Liver (tissue), 3 donors: ENCODE data around the gene SH3BP1.
"Not testable (repeated sequence)": the region's sequence is repeated elsewhere in the genome, so short reads cannot be mapped to it uniquely, and the experiment has no call there.

Source experiments
- GABPA ChIP-seq, 2 donors: IDR thresholded peaks in 1 of 2; conservative IDR thresholded peaks in 1 of 2; 2 replicates each; pipeline ENCODE4 v1.6.1; 2016; ENCODE audit warnings: antibody characterized with exemption in 2 of 2, mild to moderate bottlenecking in 1 of 2, moderate library complexity in 1 of 2
- HNF4G ChIP-seq: IDR thresholded peaks from 2 replicates; pipeline ENCODE4 v1.6.1; 2016; ENCODE audit warnings: antibody characterized with exemption
- JUND ChIP-seq, 2 donors: IDR thresholded peaks; 2 replicates each; pipeline ENCODE4 v1.6.1; 2016; ENCODE audit warnings: antibody characterized with exemption in 2 of 2
- MAX ChIP-seq: IDR thresholded peaks from 2 replicates; pipeline ENCODE4 v1.6.1; 2016; ENCODE audit warnings: antibody characterized with exemption
- NR2F2 ChIP-seq: IDR thresholded peaks from 2 replicates; pipeline ENCODE4 v1.6.1; 2016; ENCODE audit warnings: antibody characterized with exemption
- RAD21 ChIP-seq, 2 donors: IDR thresholded peaks; 2 replicates each; pipeline ENCODE4 v1.6.1; 2016; ENCODE audit warnings: antibody characterized with exemption in 2 of 2, mild to moderate bottlenecking in 2 of 2
- RXRA ChIP-seq, 2 donors: IDR thresholded peaks; 2 replicates each; pipeline ENCODE4 v1.6.1; 2017 to 2018; ENCODE audit warnings: antibody characterized with exemption in 2 of 2, mild to moderate bottlenecking in 1 of 2
- TAF1 ChIP-seq: conservative IDR thresholded peaks from 2 replicates; pipeline ENCODE4 v1.6.1; 2016; ENCODE audit warnings: antibody characterized with exemption, mild to moderate bottlenecking
- YY1 ChIP-seq: IDR thresholded peaks from 2 replicates; pipeline ENCODE4 v1.6.1; 2016; ENCODE audit warnings: antibody characterized with exemption, mild to moderate bottlenecking
- TF ChIP-seq, protein P1 (sequence below): fragments of 150-350 bp; IDR thresholded peaks from 2 replicates; pipeline ENCODE4 v1.5.1; 2017; ENCODE audit warnings: improper control_type of control experiment, low read depth, low read length; ENCODE audit not compliant: missing input control
- TF ChIP-seq, protein P2 (sequence below): IDR thresholded peaks from 2 replicates; pipeline ENCODE4 v1.6.1; 2016; ENCODE audit warnings: antibody characterized with exemption, mild to moderate bottlenecking
- TF ChIP-seq, protein P3 (sequence below): IDR thresholded peaks from 2 replicates; pipeline ENCODE4 v1.6.1; 2016; ENCODE audit warnings: antibody characterized with exemption
- TF ChIP-seq, protein P4 (sequence below): IDR thresholded peaks from 2 replicates; pipeline ENCODE4 v1.6.1; 2016; ENCODE audit warnings: antibody characterized with exemption
- donor health status: healthy.
- donor health status: healthy.

- TF ChIP-seq, protein P1, sequence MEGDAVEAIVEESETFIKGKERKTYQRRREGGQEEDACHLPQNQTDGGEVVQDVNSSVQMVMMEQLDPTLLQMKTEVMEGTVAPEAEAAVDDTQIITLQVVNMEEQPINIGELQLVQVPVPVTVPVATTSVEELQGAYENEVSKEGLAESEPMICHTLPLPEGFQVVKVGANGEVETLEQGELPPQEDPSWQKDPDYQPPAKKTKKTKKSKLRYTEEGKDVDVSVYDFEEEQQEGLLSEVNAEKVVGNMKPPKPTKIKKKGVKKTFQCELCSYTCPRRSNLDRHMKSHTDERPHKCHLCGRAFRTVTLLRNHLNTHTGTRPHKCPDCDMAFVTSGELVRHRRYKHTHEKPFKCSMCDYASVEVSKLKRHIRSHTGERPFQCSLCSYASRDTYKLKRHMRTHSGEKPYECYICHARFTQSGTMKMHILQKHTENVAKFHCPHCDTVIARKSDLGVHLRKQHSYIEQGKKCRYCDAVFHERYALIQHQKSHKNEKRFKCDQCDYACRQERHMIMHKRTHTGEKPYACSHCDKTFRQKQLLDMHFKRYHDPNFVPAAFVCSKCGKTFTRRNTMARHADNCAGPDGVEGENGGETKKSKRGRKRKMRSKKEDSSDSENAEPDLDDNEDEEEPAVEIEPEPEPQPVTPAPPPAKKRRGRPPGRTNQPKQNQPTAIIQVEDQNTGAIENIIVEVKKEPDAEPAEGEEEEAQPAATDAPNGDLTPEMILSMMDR, result not testable (repeated sequence)
- TF ChIP-seq NR2F2; GABPA (IDR thresholded peaks at IDR 0.05 in 1 of 2, conservative IDR thresholded peaks at IDR 0.05 in 1 of 2); TAF1; JUND (IDR thresholded peaks at IDR 0.05); MAX; HNF4G; RAD21 (IDR thresholded peaks at IDR 0.05); RXRA (IDR thresholded peaks at IDR 0.05); YY1: not testable (repeated sequence)
- TF ChIP-seq, protein P2, sequence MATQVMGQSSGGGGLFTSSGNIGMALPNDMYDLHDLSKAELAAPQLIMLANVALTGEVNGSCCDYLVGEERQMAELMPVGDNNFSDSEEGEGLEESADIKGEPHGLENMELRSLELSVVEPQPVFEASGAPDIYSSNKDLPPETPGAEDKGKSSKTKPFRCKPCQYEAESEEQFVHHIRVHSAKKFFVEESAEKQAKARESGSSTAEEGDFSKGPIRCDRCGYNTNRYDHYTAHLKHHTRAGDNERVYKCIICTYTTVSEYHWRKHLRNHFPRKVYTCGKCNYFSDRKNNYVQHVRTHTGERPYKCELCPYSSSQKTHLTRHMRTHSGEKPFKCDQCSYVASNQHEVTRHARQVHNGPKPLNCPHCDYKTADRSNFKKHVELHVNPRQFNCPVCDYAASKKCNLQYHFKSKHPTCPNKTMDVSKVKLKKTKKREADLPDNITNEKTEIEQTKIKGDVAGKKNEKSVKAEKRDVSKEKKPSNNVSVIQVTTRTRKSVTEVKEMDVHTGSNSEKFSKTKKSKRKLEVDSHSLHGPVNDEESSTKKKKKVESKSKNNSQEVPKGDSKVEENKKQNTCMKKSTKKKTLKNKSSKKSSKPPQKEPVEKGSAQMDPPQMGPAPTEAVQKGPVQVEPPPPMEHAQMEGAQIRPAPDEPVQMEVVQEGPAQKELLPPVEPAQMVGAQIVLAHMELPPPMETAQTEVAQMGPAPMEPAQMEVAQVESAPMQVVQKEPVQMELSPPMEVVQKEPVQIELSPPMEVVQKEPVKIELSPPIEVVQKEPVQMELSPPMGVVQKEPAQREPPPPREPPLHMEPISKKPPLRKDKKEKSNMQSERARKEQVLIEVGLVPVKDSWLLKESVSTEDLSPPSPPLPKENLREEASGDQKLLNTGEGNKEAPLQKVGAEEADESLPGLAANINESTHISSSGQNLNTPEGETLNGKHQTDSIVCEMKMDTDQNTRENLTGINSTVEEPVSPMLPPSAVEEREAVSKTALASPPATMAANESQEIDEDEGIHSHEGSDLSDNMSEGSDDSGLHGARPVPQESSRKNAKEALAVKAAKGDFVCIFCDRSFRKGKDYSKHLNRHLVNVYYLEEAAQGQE, result not testable (repeated sequence)
- TF ChIP-seq, protein P3, sequence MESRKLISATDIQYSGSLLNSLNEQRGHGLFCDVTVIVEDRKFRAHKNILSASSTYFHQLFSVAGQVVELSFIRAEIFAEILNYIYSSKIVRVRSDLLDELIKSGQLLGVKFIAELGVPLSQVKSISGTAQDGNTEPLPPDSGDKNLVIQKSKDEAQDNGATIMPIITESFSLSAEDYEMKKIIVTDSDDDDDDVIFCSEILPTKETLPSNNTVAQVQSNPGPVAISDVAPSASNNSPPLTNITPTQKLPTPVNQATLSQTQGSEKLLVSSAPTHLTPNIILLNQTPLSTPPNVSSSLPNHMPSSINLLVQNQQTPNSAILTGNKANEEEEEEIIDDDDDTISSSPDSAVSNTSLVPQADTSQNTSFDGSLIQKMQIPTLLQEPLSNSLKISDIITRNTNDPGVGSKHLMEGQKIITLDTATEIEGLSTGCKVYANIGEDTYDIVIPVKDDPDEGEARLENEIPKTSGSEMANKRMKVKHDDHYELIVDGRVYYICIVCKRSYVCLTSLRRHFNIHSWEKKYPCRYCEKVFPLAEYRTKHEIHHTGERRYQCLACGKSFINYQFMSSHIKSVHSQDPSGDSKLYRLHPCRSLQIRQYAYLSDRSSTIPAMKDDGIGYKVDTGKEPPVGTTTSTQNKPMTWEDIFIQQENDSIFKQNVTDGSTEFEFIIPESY, result not testable (repeated sequence)
- TF ChIP-seq, protein P4, sequence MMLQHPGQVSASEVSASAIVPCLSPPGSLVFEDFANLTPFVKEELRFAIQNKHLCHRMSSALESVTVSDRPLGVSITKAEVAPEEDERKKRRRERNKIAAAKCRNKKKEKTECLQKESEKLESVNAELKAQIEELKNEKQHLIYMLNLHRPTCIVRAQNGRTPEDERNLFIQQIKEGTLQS, result not testable (repeated sequence)
These were observed 17.1 kb downstream of the SH3BP1 start for GRCh38 chr22:37656583-37656982.
